GM10266 (cell line): ENCODE data around the gene FSTL4.

Experiments
- DNase-seq: peaks from one replicate; pipeline ENCODE4 v3.0.0; 2012; ENCODE audit errors: extremely low spot score
- CTCF ChIP-seq: IDR thresholded peaks from 2 replicates; pipeline ENCODE4 v1.5.1; 2012; ENCODE audit warnings: mild to moderate bottlenecking, low read depth; ENCODE audit not compliant: control insufficient read depth, insufficient read depth; ENCODE audit errors: missing control alignments

Gene FSTL4

DNA sequence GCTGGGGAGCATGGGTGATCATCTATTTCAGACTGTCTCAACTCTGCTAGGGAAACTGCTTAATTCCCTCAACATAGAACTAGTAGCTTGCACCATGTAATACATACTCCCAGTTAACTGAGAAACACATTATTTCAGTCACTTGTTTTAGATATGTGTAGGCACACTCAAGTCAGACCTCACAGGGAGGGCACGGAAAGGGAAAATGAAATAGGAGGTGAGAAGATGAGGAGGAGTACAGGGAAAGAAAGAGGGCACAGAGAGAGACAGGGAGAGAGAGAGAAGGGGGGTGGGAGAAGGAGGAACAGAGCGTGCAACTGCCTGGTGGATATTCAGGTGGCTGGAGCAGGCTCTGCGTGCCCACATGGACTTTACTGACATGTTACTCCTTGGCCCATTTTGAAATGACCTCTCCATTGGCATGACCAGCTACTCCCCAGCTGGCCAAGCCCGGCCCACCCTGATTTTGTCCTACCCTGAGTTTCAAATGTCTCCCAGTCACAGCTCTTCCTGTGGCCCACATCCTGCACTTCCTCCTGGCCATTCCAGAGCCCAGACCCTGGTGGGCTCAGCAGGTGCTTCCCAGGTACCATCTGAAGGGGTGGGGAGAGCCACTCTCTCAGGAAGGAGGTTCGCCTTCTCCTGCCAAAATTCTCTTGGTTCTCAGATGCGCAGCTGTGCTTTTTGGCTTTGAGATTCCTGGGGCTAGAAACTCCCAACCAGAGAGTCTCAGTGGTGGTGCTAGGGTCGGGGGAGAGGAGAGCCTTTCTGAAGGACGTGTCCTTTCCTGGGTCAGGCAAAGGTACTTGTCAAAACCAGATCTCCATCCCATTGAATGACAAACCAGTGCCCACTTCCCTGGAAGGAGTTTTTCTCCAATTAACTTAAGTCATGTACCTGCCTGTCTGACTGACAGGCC lies 229.4 kb downstream of the FSTL4 start:
- no peak for DNase-seq
- TF ChIP-seq CTCF, result no peak

DNA sequence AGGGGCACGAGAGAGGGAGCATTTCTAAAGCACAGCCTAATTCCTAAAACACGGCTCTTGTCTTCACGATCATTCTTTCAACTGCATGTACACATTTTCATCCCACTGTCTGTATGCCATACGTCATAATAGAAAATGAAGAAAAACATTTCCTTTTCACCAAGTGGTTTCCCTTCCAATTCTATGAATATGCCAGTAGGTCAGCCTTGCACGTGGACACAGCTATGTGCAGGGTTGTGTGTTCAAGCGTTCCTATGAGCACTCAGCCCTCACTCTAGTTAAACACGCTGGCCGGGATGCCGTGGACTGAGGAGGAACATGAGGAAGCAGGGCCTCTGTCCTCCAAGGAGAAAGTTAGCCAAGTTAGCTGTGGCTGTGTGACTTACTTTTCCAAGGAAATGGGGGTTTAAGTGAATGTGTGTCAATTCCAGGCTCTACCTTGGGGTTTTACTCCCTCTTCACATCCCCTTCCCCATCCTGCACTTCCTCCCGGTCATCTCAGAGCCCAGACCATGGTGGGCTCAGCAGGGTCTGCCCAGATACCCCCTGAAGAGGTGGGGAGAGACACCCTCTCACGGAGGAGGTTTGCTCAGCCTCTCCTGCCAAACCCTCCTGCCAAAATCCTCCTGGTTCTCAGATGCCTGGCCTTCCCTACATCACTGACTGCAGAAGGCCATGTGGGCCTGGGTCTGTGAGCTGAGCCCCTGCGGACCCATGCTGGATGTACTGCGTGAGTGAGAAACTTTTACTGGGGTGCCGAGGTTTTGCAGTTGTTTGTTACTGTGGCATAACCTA lies 230.6 kb downstream of the FSTL4 start:
- DNase-seq, result no peak
- no peak for TF ChIP-seq CTCF

GRCh38 chr5:133381041-133381440 lies 231.3 kb downstream of the FSTL4 start:
- no peak for DNase-seq
- no peak for TF ChIP-seq CTCF

- TF ChIP-seq CTCF, result no peak
- no peak for DNase-seq
These were observed 234.6 kb downstream of the FSTL4 start for GRCh38 chr5:133377736-133378135.

DNA sequence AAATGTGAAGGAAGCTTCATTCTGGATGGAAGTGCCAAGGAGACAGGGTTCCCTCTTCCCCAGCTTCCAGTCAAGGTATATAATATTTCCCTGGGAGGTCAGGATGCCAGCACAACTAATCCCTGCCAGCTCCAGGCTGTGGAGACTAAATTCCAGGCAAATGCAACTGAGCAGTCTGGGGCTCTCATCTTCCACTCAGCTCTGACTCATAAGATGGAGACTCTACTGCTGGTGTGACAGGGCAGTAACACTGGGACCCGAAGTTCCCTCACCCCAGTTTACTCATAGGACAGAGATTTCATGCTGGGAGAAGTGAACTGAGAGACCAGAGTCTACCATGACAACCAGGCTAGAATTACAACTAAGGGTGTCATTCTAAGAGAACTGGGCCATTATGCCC lies 235.4 kb downstream of the FSTL4 start:
- TF ChIP-seq CTCF, result no peak
- no peak for DNase-seq

DNA sequence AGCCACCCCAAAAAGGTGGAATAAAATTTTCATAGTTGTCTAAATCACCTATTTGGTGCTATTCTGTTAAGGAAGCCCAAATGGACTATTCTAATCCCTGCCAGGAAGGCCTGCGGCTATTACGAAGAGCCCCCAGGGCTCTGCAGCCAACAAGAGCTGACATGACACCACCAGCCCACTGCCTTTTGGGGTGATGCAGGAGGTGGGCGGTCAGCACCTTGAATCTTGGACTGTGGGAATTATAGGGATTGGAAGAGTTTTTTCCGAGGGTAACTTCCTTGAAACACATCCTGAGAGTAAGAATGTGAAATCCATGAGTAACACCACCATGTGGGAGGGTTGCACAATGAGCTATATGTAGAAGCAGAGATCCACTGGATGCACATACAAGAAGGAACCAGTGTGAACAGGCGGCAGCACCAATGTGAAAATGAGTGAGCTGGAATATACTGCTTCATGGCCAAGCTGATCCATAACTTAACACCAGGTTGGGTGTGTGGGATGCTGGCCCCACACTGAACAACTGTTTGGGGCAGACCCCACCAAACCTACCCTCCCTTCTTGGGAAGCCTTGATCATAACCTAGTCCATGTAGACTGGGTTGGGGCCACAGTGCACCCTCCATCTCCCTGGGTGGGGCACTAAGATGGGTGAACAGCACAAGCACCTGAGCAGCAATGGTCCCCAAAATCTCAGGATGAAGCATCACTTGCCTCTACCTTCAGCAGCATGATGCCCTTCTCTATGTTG lies 239.0 kb downstream of the FSTL4 start:
- no peak for DNase-seq
- no peak for TF ChIP-seq CTCF
